A673 (cell line): Measurements from ENCODE around the gene ALDH16A1.

ENCODE experiments used
- CTCF ChIP-seq: fragments of 300-800, 200-600 bp; sonication (generic); conservative IDR thresholded peaks from 2 replicates; pipeline ENCODE4 v1.5.1; 2017; ENCODE audit warnings: low read depth, mild to moderate bottlenecking, antibody characterized with exemption, low read length, moderate library complexity, mixed read lengths
- EZH2 ChIP-seq: fragments of 200-600 bp; sonication (generic); IDR thresholded peaks from 2 replicates; pipeline ENCODE4 v1.6.1; 2017; ENCODE audit warnings: borderline replicate concordance, low read depth, mild to moderate bottlenecking, mixed read lengths, antibody characterized with exemption, low read length; ENCODE audit not compliant: poor library complexity, severe bottlenecking

GRCh38 chr19:49418511-49418910 is 34.5 kb upstream of the ALDH16A1 start:
- TF ChIP-seq CTCF = no peak
- TF ChIP-seq EZH2 = no peak
